ENCODE data around the gene NABP1.

Gene NABP1

GRCh38 chr2:191692502-191693115 is 14.7 kb downstream of the NABP1 start:
- TF ChIP-seq REST (IDR thresholded peaks at IDR 0.05; ENCODE audit: insufficient replicate concordance, low read depth) = no peak
- TF ChIP-seq SPI1 (IDR thresholded peaks at IDR 0.05; ENCODE audit: borderline replicate concordance, low read depth) = no peak
- no peak for TF ChIP-seq CTCF (IDR thresholded peaks at IDR 0.05; ENCODE audit: insufficient read depth, low read length)
- no peak for TF ChIP-seq GABPA (IDR thresholded peaks at IDR 0.05; ENCODE audit: low read depth)
- TF ChIP-seq POLR2AphosphoS5 (IDR thresholded peaks at IDR 0.05; ENCODE audit: low read depth) = no peak
- no peak overlapping the region for H3K4me3 ChIP-seq (replicated peaks; ENCODE audit: insufficient read depth, low read length)

GRCh38 chr2:191693166-191693565 is 15.2 kb downstream of the NABP1 start:
- H3K27ac ChIP-seq (replicated peaks) = no peak overlapping the region
- no peak for TF ChIP-seq SPI1 (IDR thresholded peaks at IDR 0.05; ENCODE audit: borderline replicate concordance, low read depth)
- no peak for TF ChIP-seq REST (IDR thresholded peaks at IDR 0.05; ENCODE audit: insufficient replicate concordance, low read depth)
- no peak for TF ChIP-seq GABPA (IDR thresholded peaks at IDR 0.05; ENCODE audit: low read depth)
- TF ChIP-seq POLR2AphosphoS5 (IDR thresholded peaks at IDR 0.05; ENCODE audit: low read depth) = no peak
- TF ChIP-seq CTCF (IDR thresholded peaks at IDR 0.05; ENCODE audit: insufficient read depth, low read length) = no peak
- no peak overlapping the region for H3K4me3 ChIP-seq (replicated peaks; ENCODE audit: insufficient read depth, low read length)
- DNase-seq (ENCODE audit: low read depth in 1 of 2, low spot score in 1 of 2) = no peak
- H3K27me3 ChIP-seq (ENCODE audit: insufficient read depth, poor library complexity, severe bottlenecking) = no peaks in the 10 kb centered on the region

More at GRCh38 chr2:191692502-191693115, 14.7 kb downstream of the NABP1 start:
- Histone ChIP-seq H3K27me3 (ENCODE audit: insufficient read depth, poor library complexity, severe bottlenecking) (no peaks in the 10 kb centered on the region), H3K27ac (replicated peaks) (no peak overlapping the region)
- DNase-seq (ENCODE audit: low read depth in 1 of 2, low spot score in 1 of 2) = no peak

GRCh38 chr2:191693778-191694177 is 15.8 kb downstream of the NABP1 start:
- no peaks in the 10 kb centered on the region for H3K27me3 ChIP-seq (ENCODE audit: insufficient read depth, poor library complexity, severe bottlenecking)
- TF ChIP-seq SPI1 (IDR thresholded peaks at IDR 0.05; ENCODE audit: borderline replicate concordance, low read depth) (no peak), POLR2AphosphoS5 (IDR thresholded peaks at IDR 0.05; ENCODE audit: low read depth) (no peak), REST (IDR thresholded peaks at IDR 0.05; ENCODE audit: insufficient replicate concordance, low read depth) (no peak), CTCF (IDR thresholded peaks at IDR 0.05; ENCODE audit: insufficient read depth, low read length) (no peak), GABPA (IDR thresholded peaks at IDR 0.05; ENCODE audit: low read depth) (no peak)
- no peak for DNase-seq (ENCODE audit: low read depth in 1 of 2, low spot score in 1 of 2)
- no peak overlapping the region for H3K27ac ChIP-seq (replicated peaks)
- H3K4me3 ChIP-seq (replicated peaks; ENCODE audit: insufficient read depth, low read length) = no peak overlapping the region
